HUES64 (cell line): Measurements from ENCODE around the gene TRMT13.
"Not testable (repeated sequence)": the region's sequence is repeated elsewhere in the genome, so short reads cannot be mapped to it uniquely, and the experiment has no call there.

Experiments used
- H3K27ac ChIP-seq: 2 replicates; pipeline ENCODE4 v1.7.0; 2013; ENCODE audit warnings: low read depth, low read length, inconsistent platforms
- H3K27me3 ChIP-seq: 2 replicates; pipeline ENCODE4 v1.6.1; 2013; ENCODE audit warnings: mild to moderate bottlenecking, low read length; ENCODE audit not compliant: insufficient read depth
- H3K36me3 ChIP-seq: 2 replicates; pipeline ENCODE4 v1.6.1; 2013; ENCODE audit warnings: mild to moderate bottlenecking, low read length; ENCODE audit not compliant: insufficient read depth
- H3K4me1 ChIP-seq: 2 replicates; pipeline ENCODE4 v1.6.1; 2013; ENCODE audit warnings: mild to moderate bottlenecking, low read length, moderate library complexity; ENCODE audit not compliant: insufficient read depth
- H3K4me3 ChIP-seq: 2 replicates; pipeline ENCODE4 v1.5.1; 2013; ENCODE audit warnings: mild to moderate bottlenecking, low read length, moderate library complexity
- H3K9ac ChIP-seq: 2 replicates; pipeline ENCODE4 v1.6.1; 2013; ENCODE audit warnings: mild to moderate bottlenecking, low read depth, low read length
- H3K9me3 ChIP-seq: 2 replicates; pipeline ENCODE4 v1.6.1; 2013; ENCODE audit warnings: low read depth, low read length; ENCODE audit not compliant: insufficient read depth
- WGBS: fragments of 150-250, 120-280 bp; methylation state at CpG from one replicate; pipeline ENCODE4 v1.1.7; 2013; ENCODE audit warnings: missing lambda C conversion rate; 5-methylcytosine and 5-hydroxymethylcytosine counted together

Gene TRMT13

DNA sequence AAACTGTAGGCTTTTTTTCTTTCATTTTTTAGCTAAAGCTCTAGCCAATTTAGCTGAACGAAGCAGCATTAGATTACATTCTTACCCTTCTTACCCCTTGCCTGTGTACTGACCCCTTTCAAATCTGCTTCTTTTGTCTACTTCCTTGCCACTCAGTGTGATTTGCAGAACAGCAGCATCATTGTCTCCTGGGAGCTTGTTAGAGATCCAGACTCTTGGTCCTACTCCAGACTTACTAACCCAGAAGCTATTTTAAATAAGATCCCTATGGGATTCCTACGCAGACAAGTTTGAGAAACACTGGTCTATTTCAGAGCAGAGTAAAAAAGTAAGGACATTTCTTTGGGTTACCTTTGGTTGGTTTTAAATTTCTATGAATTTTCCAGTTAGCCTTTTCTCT lies 31.3 kb downstream of the TRMT13 start:
- Histone ChIP-seq H3K4me1 (no peaks in the 10 kb centered on the region), H3K4me3 (no peak overlapping the region), H3K9me3 (no peaks in the 10 kb centered on the region), H3K36me3 (no peaks in the 10 kb centered on the region), H3K9ac (no peak overlapping the region), H3K27ac (no peak overlapping the region), H3K27me3 (no peaks in the 10 kb centered on the region)
- 78% methylated on average over 2 of the region's 2 CpGs for WGBS

- no peak overlapping the region for H3K9ac ChIP-seq
Measured at GRCh38 chr1:100164702-100165101, 31.7 kb downstream of the TRMT13 start.

GRCh38 chr1:100168051-100168450 lies 35.1 kb downstream of the TRMT13 start:
- Histone ChIP-seq H3K27me3 (no peaks in the 10 kb centered on the region), H3K4me3 (no peak overlapping the region), H3K36me3 (no peaks in the 10 kb centered on the region), H3K9ac (no peak overlapping the region), H3K4me1 (no peaks in the 10 kb centered on the region), H3K9me3 (no peaks in the 10 kb centered on the region), H3K27ac (no peak overlapping the region)
- 93% methylated on average over 1 of the region's 2 CpGs for WGBS

More at GRCh38 chr1:100164702-100165101, 31.7 kb downstream of the TRMT13 start:
- WGBS: 94% methylated on average over 5 of the region's 5 CpGs
- Histone ChIP-seq H3K4me1 (no peaks in the 10 kb centered on the region), H3K36me3 (no peaks in the 10 kb centered on the region), H3K9me3 (no peaks in the 10 kb centered on the region), H3K27me3 (no peaks in the 10 kb centered on the region), H3K4me3 (no peak overlapping the region), H3K27ac (no peak overlapping the region)

GRCh38 chr1:100177295-100178041 lies 44.5 kb downstream of the TRMT13 start:
- no peaks in the 10 kb centered on the region for H3K36me3 ChIP-seq
- no peak overlapping the region for H3K9ac ChIP-seq
- H3K4me1 ChIP-seq: no peaks in the 10 kb centered on the region
- no peaks in the 10 kb centered on the region for H3K9me3 ChIP-seq
- H3K4me3 ChIP-seq: no peak overlapping the region
- H3K27ac ChIP-seq: no peak overlapping the region
- WGBS: 97% methylated on average over 3 of the region's 4 CpGs
- H3K27me3 ChIP-seq: no peaks in the 10 kb centered on the region

DNA sequence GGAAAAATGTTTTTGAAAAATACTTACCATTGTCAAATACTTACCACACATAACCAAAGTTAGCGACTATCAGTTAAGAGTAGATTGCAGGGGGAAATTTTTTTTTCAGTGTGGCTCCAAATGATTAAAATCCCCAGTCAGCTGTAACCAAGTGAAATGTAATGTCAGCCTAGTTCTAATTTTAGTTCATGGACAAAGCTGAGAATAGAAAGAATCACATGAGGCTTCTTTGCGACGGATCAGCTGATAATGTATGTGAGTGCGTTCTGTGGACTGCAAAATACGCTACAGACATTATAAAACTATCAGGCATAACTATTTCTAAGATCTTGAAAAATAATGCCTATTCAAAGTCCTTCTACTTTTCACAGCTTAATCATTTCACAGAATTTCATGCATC lies 45.1 kb downstream of the TRMT13 start, which contains the start of gene LRRC39:
TSS of gene LRRC39 (minus strand) at position 166 of the 400 bp plus-strand sequence. CDS start 9,740 bp downstream, outside the sequence.
- Histone ChIP-seq H3K27ac (no peak within 1 kb of the TSS), H3K9ac (no peak within 1 kb of the TSS), H3K9me3 (no peaks in the 10 kb centered on the region), H3K27me3 (no peaks in the 10 kb centered on the region), H3K4me3 (no peak within 1 kb of the TSS), H3K36me3 (no peaks in the 10 kb centered on the region), H3K4me1 (no peaks in the 10 kb centered on the region)
- WGBS: 94% methylated on average over 2 of the region's 5 CpGs

DNA sequence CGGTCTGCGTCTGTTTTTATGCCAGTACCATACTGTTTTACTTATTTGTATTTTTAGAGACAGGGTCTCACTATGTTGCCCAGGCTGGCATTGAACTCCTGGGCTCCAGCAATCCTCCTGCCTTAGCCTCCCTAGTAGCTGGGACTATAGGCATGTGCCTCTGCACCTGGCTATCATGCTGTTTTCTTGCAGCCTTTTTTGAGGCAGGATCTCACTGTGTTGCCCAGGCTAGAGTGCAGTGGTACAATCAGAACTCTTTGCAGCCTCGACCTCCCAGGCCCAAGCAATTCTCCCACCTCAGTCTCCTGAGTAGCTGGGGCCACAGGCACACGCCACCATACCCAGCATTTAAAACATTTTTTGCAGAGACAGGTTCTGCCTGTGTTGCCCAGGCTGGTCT lies 50.4 kb downstream of the TRMT13 start:
- Histone ChIP-seq H3K9me3 (no peaks in the 10 kb centered on the region), H3K36me3 (no peaks in the 10 kb centered on the region), H3K4me1 (no peaks in the 10 kb centered on the region), H3K27me3 (no peaks in the 10 kb centered on the region), H3K4me3 (no peak overlapping the region), H3K9ac (no peak overlapping the region), H3K27ac (no peak overlapping the region)
- WGBS: 90% methylated on average over 4 of the region's 4 CpGs

DNA sequence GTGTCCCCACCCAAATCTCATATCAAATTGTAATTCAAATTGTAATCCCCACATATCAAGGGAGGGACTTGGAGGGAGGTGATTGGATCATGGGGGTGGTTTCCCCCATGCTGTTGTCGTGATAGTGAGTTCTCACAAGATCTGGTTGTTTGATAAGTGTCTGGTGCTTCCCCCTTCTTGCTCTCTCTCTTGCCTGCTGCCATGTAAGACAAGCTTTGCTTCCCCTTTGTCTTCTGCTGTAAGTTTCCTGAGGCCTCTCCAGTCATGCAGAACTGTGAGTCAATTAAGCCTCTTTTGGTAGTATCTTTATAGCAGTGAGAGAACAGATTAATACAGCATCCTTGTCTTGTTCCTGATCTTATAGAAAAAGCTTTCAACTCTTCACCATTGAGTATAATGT lies 51.6 kb downstream of the TRMT13 start:
- WGBS: 33% methylated on average over 1 of the region's 1 CpG
- Histone ChIP-seq H3K36me3 (no peaks in the 10 kb centered on the region), H3K4me1 (no peaks in the 10 kb centered on the region), H3K27ac (no peak overlapping the region), H3K9ac (no peak overlapping the region), H3K27me3 (no peaks in the 10 kb centered on the region), H3K9me3 (no peaks in the 10 kb centered on the region), H3K4me3 (no peak overlapping the region)

DNA sequence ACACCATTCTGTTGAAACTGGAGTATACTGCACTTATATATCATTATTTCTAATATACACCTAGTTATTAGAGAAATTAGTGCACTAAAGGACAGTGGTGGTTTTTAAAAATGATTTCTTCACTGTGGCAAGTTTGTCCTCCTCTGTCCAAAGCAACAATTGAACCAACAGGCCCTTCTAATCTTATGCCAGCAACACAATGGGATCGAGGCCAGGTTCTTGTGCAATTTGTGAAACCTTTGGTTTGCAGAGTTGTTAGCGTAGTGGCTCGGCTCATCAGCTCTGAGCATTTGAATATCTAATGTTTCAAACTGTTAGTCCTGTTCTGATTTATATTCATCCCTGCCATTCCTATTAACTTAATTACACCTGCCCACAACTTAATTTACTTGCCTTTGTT lies 54.9 kb downstream of the TRMT13 start:
- Histone ChIP-seq H3K9ac (no peak overlapping the region), H3K27me3 (no peaks in the 10 kb centered on the region), H3K9me3 (no peaks in the 10 kb centered on the region), H3K4me3 (no peak overlapping the region), H3K4me1 (no peaks in the 10 kb centered on the region), H3K36me3 (no peaks in the 10 kb centered on the region; the same call in 1 of the 2 replicates), H3K27ac (no peak overlapping the region)
- 93% methylated on average over 3 of the region's 3 CpGs for WGBS

DNA sequence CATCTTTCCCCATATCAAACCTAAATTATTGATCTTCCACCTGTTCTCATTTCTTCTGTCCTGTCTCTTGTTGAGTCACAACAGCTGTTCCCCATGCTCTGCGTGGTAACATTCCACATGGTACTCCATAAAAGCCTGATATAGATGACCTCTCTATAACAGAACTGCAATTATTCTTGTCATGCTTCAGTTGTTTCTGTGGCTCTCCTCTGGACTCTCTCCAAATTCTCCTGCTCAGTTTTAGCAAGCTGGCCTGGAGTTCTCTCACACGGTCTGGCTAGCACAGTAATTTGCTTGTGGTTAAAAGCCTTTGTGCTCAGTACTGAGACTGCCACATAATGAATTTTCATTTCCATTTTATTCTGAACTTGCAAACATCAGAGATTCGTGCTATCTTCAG lies 55.7 kb downstream of the TRMT13 start:
- WGBS: 92% methylated on average over 3 of the region's 3 CpGs
- H3K27ac ChIP-seq: no peak overlapping the region
- H3K9ac ChIP-seq: no peak overlapping the region
- H3K36me3 ChIP-seq: peaks cover 6% of the 10 kb centered on the region; the same call in 1 of the 2 replicates
- H3K4me3 ChIP-seq: no peak overlapping the region
- H3K27me3 ChIP-seq: no peaks in the 10 kb centered on the region
- no peaks in the 10 kb centered on the region for H3K9me3 ChIP-seq
- H3K4me1 ChIP-seq: no peaks in the 10 kb centered on the region

- H3K4me1 ChIP-seq: peaks cover 5% of the 10 kb centered on the region; the same call in 1 of the 2 replicates
- WGBS: 94% methylated on average over 1 of the region's 1 CpG
- no peaks in the 10 kb centered on the region for H3K27me3 ChIP-seq
- H3K9ac ChIP-seq: no peak overlapping the region
- H3K27ac ChIP-seq: no peak overlapping the region
- no peak overlapping the region for H3K4me3 ChIP-seq
- no peaks in the 10 kb centered on the region for H3K9me3 ChIP-seq
- peaks cover 55% of the 10 kb centered on the region for H3K36me3 ChIP-seq
Measured at GRCh38 chr1:100198596-100198995, 65.6 kb downstream of the TRMT13 start.

- Histone ChIP-seq H3K36me3 (peaks cover 49% of the 10 kb centered on the region), H3K27ac (peak overlapping the region; percentile 41; the same call in 1 of the 2 replicates), H3K9ac (peak overlapping the region; percentile 54; the same call in 1 of the 2 replicates)
- not testable (repeated sequence) for H3K4me1 ChIP-seq, H3K4me3 ChIP-seq, H3K9me3 ChIP-seq, H3K27me3 ChIP-seq
- 38% methylated on average over 6 of the region's 6 CpGs for WGBS
Measured at GRCh38 chr1:100200060-100200459, 67.1 kb downstream of the TRMT13 start.
